CD4-positive, alpha-beta T cell treated with Interleukin-4 for 4 hours (primary cell): Measurements from ENCODE around the gene SMARCC1.
"Not testable (repeated sequence)": the region's sequence is repeated elsewhere in the genome, so short reads cannot be mapped to it uniquely, and the experiment has no call there.

Experiments used
- DNase-seq: peaks from one replicate; pipeline ENCODE4 v3.0.0-alpha.2; 2020

SMARCC1 gene

DNA sequence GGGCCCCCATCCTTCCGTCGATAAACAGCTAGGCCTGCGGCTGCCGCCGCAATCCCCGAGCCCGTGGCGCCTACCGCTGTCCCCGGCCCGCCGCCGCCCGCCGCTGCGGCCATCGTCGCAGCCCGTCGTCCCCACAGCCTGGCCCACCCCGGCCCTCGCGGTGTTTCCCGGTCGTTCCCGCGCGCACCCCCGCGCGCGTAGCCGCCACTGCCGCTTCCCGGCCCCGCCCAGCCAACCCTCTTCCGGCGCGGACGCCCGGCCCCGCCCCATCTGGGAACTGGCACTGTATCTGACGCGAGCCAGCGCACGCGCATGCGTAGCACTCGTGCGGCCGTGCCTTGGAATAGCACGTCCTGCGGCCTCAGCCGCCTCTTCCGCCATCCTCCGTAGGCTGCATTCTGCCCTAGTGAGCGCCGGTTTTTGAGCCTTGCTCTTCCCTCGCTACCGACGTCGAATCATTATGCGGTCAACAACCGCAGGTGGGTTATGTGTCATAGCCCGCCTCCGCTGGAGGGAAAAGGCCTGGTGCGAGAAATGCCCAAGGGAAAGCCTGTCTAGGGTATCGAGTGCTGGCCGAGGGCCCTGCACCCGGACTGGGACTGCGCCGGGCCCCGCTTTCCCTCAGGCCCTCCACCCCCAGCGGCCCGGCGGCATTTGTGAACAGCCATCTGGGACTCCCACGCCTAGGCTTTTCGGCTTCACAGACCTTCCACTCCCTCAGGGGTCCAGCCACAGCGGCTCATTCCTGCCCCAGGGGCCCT lies at the start of gene SMARCC1:
TSS of gene SMARCC1 (minus strand) at position 209 of the 761 bp plus-strand sequence. CDS start at position 113, 96 bp downstream.
- DNase-seq: peak; percentile 96

DNA sequence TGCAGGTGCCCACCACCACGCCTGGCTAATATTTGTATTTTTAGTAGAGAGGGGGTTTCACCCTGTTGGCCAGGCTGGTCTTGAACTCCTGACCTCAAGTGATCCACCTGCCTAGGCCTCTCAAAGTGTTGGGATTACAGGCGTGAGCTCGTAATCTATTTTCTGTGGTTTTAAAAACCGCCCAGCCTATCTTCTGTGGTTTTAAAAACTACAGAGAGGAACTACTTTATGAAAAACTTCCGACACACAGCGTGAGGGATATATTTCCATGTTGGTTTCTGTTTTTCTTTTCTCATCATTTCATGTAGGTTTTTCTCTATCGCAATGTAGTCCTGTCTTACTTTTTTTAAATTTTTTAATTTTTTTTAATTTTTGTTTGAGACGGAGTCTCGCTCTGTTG lies 47.8 kb upstream of the SMARCC1 start:
- DNase-seq: not testable (repeated sequence)

DNA sequence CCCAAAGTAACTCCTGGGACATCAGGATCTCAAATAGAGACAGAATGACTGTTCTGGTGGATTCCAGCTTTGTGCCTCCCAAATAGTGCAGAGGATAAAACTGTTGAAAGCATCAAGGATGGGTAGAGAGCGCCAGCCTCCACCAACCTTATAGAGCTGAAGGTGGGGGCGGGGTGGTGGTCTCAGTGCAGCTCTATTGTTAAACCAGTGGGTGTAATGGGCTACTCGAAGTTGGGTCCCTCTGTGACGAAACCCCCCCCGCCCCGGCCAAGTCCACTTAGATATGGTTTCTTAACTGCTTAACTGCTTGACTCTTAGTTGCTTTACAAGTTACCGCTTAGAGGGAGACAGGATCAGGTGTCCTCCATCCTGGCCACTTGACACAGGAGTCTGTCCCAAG lies 43.9 kb upstream of the SMARCC1 start:
- DNase-seq: no peak

DNA sequence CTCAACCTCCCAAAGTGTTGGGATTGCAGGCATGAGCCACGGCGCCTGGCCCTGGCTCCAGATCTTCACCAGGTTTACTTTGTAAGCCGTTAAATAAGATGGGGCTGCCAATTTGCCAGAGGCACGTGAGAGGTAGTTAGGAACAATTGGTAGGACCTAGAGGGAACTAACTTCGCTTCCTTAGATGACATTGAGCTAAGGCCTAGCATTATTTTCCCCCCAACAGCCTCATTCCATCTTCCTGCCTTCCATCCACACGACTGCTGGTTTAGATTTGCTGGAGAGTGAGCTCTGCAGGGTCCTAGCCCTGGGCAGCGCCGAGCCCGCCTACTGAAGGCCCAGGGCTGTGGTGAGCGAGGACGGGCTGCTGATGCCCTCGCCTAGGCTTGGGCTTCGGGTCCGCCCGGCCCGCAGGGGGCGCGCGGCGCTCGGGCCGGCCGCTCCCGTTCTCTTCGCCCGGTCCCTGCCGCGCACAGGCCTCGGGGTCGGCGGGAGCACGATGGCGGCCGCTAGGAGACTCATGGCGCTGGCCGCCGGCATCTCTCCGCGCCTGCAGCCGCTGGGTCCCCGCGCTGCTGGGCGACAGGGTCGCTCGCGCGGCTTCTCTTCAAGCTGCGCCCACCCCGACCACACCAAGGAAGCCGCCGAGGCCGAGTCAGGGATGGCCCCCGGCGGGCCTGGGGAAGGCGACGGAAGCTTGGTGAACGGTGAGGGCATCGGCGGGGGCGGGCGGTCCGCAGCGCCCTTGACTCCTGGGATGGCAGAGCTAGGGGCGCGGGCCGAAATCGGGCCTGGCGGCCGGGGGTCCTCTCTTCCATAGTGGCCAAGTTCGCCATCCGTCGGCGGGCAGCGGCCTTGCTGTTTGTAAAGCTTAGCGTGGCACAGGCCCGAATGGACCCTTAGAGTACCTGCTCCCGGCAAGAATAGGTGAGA lies 43.1 kb upstream of the SMARCC1 start:
- DNase-seq: peak; percentile 71

GRCh38 chr3:47817609-47818008 lies 35.9 kb upstream of the SMARCC1 start:
- no peak for DNase-seq

- no peak for DNase-seq
These were observed 32.0 kb upstream of the SMARCC1 start for GRCh38 chr3:47813551-47814177.

GRCh38 chr3:47804577-47804976 lies 22.9 kb upstream of the SMARCC1 start:
- no peak for DNase-seq

- no peak for DNase-seq
These were observed 21.9 kb upstream of the SMARCC1 start for GRCh38 chr3:47803480-47804025.

DNA sequence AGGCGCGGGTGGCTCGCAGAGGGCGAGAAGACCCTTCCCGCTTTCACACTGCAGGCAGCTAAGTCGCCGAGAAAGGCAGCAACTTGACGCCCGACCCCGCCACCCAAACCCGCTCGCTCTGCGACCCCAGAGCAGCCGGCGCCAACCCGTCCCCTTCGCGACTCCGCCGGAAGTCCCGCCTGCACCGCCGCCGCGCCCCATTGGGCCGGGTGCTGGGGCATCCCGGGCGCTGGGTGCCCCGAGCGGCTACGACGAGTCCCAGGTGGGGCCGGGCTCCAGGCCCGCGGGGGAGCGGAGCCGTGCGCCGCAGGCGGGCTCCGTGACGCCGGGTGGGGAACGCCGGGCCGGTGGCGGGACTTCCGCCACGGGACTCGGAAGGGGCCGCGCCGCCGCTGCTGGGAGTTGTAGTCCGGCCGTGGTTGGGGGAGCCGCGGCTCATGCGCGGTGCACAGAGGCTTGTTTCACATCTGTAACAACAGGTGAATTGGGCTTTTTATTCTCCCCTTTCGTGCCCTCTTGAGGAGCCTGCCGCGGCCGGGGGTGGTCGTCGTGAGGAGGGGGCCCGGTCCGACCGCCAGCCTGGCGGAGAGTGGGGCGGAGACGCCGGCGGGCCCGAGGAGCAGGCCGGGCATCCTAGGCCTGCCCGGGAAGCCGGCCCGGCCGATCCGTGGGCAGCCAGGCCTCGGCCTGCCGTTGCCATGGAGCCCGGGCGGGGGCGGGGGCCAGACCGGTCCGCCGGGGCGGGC lies 21.2 kb upstream of the SMARCC1 start, which contains the start of gene DHX30:
TSS of gene DHX30 (plus strand) at position 405 of the 746 bp plus-strand sequence. CDS start 7,546 bp downstream, outside the sequence.
- DNase-seq: peak; percentile 82

DNA sequence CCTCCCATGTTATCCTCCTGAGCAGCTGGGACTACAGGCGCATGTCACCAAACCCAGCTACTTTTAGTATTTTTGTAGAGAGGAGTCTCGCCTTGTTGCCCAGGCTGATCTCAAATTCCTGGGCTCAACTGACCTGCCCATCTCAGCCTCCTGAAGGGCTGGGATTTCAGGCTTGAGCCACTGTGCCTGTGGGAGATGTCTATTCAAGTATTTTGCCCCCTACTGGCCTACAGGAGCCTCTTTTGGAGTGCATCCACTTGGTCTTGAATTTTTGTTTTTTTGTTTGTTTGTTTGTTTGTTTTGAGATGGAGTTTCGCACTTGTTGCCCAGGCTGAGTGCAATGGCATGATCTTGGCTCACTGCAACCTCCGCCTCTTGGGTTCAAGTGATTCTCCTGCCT lies 18.0 kb upstream of the SMARCC1 start:
- no peak for DNase-seq

DNA sequence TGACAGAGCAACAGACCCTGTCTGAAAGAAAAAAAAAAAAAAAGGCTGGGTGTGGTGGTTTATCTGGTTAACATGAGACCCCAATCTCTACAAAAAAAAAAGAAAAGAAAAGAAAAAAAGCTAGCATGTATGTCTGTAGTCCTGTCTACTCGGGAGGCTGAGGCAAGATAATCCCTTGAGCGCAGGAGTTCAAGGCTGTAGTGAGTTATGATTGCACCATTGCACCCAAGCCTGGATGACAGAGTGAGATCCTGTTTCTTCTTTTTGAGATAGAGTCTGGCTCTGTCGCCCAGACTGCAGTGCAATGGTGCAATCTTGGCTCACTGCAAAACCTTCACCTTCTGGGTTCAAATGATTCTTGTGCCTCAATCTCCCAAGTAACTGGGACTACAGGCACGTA lies 12.9 kb upstream of the SMARCC1 start:
- no peak for DNase-seq

- no peak for DNase-seq
These were observed 11.0 kb upstream of the SMARCC1 start for GRCh38 chr3:47792699-47793098.

GRCh38 chr3:47791193-47791855 lies 9.6 kb upstream of the SMARCC1 start:
- DNase-seq: no peak

- DNase-seq: no peak
These were observed 2.0 kb upstream of the SMARCC1 start for GRCh38 chr3:47783673-47784072.

DNA sequence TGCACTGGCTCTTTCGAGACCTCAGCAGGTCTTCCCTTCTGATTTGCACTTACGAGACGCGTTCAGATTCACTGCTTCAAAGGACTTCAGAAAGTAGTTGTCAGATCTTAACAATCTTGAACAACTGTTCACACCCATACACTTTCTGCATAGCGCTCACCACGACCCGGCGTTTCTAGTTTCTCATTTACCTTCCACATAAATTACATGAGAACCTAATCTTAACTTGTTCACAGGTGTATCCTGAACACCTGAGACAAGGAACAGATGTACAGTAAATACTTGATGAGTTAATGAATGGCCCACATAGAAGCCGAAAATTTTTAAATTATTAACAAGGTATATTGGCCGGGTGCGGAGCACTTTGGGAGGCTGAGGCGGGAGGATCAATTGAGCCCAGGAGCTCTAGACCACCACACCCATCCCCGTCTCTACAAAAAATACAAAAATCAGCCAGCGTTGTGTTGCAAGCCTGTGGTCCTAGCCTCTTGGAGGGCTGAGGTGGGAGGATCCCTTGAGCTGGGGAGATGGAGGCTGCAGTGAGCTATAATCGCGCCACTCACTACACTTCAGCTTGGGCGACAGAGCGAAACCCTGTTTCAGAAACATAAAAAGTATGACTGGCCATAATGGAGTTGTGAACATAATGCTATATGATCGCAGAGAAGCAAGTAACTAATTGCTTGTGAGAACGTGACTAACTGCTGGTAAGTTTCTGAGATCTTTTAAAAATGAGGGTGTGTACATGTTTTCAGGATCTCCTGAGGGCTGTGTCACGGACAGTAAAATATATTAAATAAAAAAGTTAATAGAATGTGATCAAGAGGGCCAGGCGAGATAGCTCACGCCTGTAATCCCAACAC lies 984 bp upstream of the SMARCC1 start:
- no peak for DNase-seq

DNA sequence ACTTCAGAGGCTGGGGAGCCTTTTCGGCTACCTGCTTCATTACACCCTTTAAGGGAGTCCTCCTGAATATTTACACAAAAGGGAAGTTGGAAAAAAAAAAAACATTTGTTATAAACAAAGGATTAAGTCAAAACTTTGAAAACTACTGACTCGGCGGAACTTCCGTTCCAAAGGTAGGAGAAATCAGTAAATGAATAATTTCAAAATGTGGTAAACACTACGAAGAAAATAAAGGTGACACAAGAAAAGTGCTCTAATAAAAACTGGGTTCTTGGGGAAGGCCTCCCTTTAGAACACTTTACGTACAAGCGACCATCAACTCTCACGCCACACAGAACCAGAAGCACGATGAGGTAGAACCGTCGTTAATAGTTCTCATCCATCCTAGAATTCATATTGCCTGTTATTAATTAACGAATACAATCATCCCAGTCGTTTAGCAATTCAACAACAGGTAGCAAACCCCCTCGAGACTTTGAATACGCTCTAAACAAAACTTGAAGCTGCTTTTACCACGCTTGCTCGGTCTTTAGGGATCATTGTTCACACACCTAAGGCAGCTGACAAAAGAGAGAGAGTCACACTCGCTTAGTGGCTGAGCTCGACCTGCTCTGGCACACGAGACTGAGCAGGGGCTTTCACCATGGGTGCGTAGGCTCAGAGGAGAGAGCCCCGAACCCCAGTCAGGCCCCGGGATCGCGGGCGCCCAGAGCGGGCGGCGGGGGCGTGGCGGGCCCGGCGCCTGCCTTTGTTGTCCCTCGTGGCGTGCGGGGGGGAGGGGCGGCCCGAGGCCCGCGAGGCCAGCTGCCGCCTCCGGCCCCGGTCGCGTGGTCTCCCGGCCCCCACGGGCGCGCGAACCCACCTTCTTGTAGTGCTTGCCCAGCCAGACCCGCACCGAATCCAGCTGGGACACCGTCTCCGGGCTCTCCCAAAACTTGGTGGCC lies 680 bp downstream of the SMARCC1 start:
- DNase-seq: peak; percentile 35

GRCh38 chr3:47778746-47779145 lies 2.9 kb downstream of the SMARCC1 start:
- no peak for DNase-seq

DNA sequence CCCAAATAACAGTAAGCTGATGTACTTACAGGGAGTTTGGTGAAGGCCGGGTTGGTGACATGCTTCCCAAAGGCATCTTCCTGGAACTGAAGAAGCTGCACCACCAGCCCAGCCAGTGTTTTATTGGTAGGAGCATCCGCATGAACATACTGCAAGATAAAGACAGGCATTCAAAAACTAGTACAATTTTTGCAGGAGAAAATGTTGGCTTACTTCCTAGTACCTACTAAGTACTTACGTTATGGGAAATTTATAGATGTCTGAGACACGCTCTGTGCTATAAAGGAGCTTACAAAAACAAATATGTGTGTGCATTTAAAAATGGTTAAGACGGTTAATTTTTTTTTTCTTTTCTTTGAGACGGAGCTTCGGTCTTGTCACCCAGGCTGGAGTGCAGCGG lies 8.9 kb downstream of the SMARCC1 start:
- no peak for DNase-seq

DNA sequence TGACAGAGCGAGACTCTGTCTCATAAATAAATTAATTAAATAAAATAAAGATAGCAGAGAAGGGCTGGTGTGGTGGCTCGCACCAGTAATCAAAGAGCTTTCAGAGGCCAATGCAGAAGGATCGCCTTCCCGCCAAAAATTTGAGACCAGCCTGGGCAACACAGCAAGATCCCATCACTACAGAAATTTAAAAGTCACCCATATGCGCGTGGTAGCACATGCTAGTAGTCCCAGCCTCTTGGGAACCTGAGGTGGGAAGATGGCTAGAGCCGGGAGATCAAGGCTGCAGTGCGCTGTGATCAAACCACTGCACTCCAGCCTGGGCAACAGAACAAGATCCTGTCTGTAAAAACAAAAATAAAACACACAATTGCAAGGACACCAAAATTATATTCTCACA lies 9.6 kb downstream of the SMARCC1 start:
- DNase-seq: no peak
